Measurements from ENCODE around the gene COL24A1.
"Not testable (repeated sequence)": the region's sequence is repeated elsewhere in the genome, so short reads cannot be mapped to it uniquely, and the experiment has no call there.

COL24A1 gene

GRCh38 chr1:85762804-85763203 lies 393.8 kb downstream of the COL24A1 start:
- DNase-seq, result no peak

- no peak for DNase-seq
Measured at GRCh38 chr1:85756864-85757263, 399.7 kb downstream of the COL24A1 start.

DNA sequence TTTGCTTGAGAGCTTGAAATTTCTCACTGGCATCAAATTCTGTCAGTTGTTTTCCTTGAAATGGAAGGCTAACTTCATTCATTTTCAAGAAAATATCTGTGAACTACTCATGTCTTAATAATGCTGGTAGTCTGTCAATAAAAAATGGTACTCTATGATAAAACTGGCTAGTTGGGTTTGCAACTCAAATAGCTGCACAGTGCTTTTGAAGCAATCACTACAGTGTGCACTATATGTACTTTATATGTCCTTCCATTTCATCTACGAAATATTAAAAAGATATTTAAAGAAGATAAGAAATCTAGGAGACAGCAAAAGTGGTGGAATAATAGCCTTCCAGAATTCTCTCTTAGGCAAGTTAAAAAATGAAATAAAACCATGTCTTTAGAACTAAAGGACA lies 408.5 kb downstream of the COL24A1 start:
- no peak for DNase-seq

- no peak for DNase-seq
Measured at GRCh38 chr1:85746777-85747176, 409.8 kb downstream of the COL24A1 start.

DNA sequence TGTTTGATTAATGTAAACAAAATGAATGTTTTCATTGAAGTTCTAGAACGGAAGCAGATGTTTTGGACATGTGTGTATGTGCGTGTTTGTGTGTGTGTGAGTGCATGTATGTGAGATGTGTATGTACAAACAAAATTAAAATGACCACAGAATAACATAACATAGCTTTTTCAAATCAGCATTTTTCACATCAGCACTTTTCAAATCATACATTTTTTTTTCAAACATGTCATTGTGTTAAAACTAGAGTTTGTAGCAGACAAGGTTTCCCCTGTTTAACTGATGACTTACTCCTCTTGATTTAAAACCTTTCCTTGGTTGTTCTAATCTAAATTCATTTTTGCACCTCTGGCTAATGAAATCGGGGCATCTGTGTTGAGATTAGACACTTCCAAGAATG lies 412.8 kb downstream of the COL24A1 start:
- DNase-seq, result no peak

DNA sequence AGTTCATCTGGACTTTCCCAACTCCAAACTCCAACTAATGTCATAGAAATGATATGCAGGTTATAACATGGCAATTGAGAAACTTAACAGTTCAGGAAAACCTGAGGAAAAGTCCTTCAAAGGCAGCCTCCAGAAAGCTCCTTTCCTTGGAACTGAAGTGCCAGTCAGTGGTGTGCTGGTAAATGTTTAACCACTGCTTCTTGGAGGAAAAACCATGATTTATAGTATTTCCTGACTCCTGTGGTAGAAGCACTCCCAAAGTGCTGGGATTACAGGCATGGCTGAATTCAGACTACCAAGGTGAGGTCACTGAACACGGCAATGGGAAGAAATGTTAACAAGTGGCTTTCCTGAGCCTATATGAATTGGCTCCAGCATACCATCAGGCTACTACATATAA lies 421.6 kb downstream of the COL24A1 start:
- no peak for DNase-seq

- DNase-seq, result no peak
Measured at GRCh38 chr1:85718678-85719340, 437.8 kb downstream of the COL24A1 start.

GRCh38 chr1:85714418-85715114 lies 442.0 kb downstream of the COL24A1 start:
- not testable (repeated sequence) for DNase-seq

DNA sequence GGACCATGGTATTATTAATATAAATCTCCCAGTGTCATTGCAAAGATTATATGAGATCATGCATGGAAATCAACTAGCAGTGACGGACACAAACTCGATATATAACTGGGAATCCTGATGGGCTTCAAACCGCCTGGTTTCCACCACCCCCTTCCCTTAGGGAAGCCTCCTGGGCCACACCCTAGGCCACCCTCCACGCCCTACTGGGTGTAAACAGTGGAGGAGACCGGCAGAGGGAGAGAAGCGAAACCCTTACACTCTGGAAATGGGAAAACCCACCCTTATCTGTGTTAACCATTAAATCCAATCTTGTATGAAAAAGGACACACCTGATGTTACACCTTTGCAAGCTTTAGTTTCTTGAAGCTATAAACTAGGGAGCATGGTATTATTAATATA lies 447.7 kb downstream of the COL24A1 start:
- no peak for DNase-seq

DNA sequence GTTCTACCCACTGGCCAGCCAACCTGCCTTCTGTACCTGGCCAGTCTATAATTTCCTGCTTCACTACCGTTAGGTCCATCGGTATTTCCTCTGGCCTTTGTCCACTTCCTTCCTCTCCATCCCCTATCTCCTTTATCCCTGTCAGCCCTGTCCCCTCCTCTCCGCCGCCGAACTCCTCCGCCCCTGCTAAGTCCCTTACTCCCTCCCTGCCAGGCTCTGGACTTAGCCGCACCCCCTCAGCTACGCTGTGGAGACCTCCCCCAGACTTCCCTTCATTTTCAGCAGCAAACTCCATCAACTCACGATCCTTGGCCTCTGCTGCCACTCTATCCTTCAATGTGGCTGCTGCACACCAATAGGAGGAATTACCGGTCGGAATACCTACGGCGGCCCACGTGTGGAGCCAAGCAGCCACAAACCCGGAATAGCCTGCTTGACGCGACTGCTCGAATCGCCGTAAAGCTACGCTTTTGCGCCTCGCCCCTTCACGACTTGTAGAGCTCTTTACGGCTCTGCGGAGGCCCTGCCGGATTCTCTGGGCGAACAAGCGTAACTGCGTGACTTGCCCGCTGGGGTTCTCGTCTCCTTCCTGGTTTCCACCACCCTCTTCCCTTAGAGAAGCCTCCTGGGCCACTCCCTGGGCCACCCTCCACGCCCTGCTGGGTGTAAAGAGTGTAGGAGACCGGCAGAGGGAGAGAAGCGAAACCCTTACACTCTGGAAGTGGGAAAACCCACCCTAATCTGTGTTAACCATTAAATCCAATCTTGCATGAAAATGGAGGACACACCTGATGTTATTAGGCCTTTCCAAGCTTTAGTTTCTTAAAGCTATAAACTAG lies 448.4 kb downstream of the COL24A1 start, which contains the start of gene ZNHIT6:
ZNHIT6 (minus strand) TSS at position 444 of the 839 bp plus-strand sequence; CDS start at position 295, 149 bp downstream.
- peak; percentile 96 for DNase-seq

- DNase-seq, result no peak
Measured at GRCh38 chr1:85707267-85707989, 449.1 kb downstream of the COL24A1 start.

- DNase-seq, result no peak
Measured at GRCh38 chr1:85705940-85706339, 450.6 kb downstream of the COL24A1 start.

DNA sequence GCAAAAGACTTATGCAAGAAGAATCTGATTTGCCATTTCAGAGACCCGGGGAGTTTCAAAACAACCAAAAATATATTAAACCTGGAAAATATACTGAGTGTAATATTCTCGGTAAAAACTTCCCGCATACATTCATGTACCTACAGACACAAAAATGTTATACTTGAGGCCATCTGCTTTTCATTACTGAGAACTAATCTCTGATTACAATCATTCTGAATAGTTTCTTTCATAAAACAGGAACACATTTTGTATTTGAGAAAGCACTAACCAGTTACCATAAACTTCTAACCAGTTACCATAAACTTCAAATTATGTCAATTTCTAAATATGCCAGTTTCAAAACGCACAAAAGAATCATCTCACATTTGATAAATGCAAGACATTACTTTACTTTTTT lies 456.1 kb downstream of the COL24A1 start:
- DNase-seq, result no peak

DNA sequence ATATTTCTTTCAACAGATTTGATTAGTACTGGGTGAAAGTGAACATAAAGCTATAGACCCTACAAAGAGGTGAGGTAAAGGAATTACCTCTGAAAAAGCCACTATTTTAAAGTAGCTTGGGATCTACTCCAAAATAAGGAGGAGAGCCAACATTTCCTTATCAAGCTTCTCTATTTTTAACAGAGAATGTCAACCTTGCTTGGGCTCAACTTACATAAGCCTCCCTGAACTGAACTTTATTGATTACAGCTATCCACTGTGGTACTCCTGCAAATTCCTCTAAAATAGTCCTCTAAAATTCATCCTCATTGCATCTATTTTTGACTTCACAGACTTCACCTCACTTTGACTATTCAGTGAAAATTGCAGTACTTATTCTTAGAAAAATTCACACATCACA lies 458.7 kb downstream of the COL24A1 start:
- no peak for DNase-seq

DNA sequence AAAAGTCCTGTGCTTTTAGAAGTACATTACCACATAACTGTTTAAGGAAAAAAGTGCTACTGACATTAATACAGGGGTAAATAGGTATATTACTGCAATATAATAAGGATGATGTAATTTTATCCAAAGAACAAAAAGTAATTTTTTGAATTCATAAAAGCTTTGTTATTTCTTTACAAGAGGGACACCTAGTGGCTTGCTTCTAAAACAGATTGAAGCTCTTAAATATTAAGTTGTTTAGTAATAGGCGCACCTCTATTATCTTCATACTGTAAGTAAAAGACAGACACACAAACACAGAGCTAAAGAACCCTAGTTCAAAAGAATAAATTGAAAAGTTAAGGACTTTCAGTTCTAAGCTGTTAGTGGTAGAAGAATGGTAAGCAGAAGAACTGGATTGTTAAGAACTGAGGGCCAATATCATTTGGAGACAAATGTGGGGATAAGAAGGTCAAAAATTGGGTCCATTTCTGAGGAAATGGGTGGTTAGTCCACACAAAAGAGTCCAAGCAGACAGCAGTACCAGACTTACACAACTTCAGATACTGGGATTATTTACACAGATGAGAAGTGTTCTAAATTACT lies 463.8 kb downstream of the COL24A1 start:
- peak; percentile 8 for DNase-seq

- DNase-seq, result no peak
Measured at GRCh38 chr1:85689775-85690404, 466.7 kb downstream of the COL24A1 start.

DNA sequence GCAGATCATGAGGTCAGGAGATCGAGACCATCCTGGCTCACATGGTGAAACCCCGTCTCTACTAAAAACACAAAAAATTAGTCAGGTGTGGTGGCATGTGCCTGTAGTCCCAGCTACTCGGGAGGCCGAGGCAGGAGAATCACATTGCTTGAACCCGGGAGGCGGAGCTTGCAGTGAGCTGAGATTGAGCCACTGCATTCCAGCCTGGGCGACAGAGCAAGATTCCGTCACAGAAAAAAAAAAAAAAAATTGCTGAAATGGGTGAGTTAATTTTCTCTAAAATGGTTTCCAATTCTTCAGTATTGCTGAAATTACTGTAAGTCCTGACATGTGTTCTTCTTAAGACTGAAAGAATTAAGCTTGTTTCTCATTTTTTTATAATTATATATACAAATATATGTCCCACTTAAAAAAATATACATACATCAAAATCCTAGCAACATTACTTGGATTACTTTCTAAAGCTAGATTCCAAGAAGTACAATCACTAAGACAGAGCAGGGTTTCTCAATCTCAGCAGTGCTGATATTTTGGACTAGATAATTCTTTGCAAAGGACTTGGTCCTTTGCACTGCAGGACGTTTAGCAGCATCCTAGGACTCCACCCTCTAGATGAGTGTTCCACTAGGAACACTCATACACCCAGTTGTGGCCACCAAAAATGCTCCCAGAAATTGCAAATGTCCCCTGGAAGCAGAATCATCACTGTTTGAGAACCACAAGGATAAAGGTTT lies 473.1 kb downstream of the COL24A1 start:
- no peak for DNase-seq

DNA sequence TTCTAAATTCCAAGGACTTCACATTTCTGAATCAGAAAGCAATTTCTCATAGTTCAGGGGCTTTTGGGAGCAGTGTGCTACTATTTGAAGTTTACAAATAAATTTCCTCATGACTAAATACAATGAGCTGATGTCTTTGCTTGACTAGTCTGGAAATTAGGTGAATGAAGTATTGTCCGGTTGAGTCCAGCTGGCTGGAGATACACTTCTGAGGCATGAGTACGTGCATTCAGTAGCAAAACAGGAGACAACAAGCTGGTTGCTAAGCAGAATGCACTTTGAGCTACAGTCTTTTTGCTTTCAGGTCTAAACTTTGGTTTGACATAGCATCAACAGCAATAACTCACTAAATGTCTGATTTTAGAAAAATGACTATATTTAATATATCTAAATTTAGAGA lies 475.5 kb downstream of the COL24A1 start:
- DNase-seq, result no peak
